ENCODE measurements around the gene ADIPOR1.
A peak's percentile ranks its signal among the peaks of the same experiment; 100 is the strongest.
"Not testable (repeated sequence)": the region's sequence is repeated elsewhere in the genome, so short reads cannot be mapped to it uniquely, and the experiment has no call there.

The ADIPOR1 gene

GRCh38 chr1:202957733-202958543, at the start of gene ADIPOR1:
Gene ADIPOR1 (minus strand): TSS chr1:202958312. CDS start chr1:202951070, 7,242 bp downstream.
- DNase-seq = peak; percentile 74

- peak; percentile 96 for DNase-seq
Measured at GRCh38 chr1:203006948-203007871, 49.1 kb upstream of the ADIPOR1 start, which contains the start of gene TMEM183A. Gene TMEM183A (plus strand): TSS chr1:203007374. CDS start chr1:203007466, 92 bp downstream.

- DNase-seq = peak; percentile 87
Measured at GRCh38 chr1:203005395-203006142, 47.5 kb upstream of the ADIPOR1 start.

- no peak for DNase-seq
Measured at GRCh38 chr1:203002951-203003350, 44.8 kb upstream of the ADIPOR1 start.

GRCh38 chr1:203001986-203002385, 43.9 kb upstream of the ADIPOR1 start:
- no peak for DNase-seq

- DNase-seq = no peak
Measured at GRCh38 chr1:203000217-203000944, 42.3 kb upstream of the ADIPOR1 start.

- DNase-seq = peak; percentile 65
Measured at GRCh38 chr1:202998836-202999750, 41.0 kb upstream of the ADIPOR1 start.

- DNase-seq = no peak
Measured at GRCh38 chr1:202994756-202995155, 36.6 kb upstream of the ADIPOR1 start.

- no peak for DNase-seq
Measured at GRCh38 chr1:202991112-202991511, 33.0 kb upstream of the ADIPOR1 start.

GRCh38 chr1:202989879-202990278, 31.8 kb upstream of the ADIPOR1 start:
- DNase-seq = peak; percentile 11

GRCh38 chr1:202987922-202988583, 29.9 kb upstream of the ADIPOR1 start:
- DNase-seq = no peak

GRCh38 chr1:202987255-202987654, 29.1 kb upstream of the ADIPOR1 start:
- no peak for DNase-seq

- DNase-seq = not testable (repeated sequence)
Measured at GRCh38 chr1:202986120-202986519, 28.0 kb upstream of the ADIPOR1 start.

GRCh38 chr1:202982715-202983430, 24.8 kb upstream of the ADIPOR1 start:
- peak; percentile 37 for DNase-seq

GRCh38 chr1:202981939-202982338, 23.8 kb upstream of the ADIPOR1 start:
- DNase-seq = no peak

GRCh38 chr1:202979459-202979858, 21.3 kb upstream of the ADIPOR1 start:
- DNase-seq = no peak

GRCh38 chr1:202976633-202977032, 18.5 kb upstream of the ADIPOR1 start:
- DNase-seq = peak; percentile 68

GRCh38 chr1:202974856-202975255, 16.7 kb upstream of the ADIPOR1 start:
- DNase-seq = no peak

GRCh38 chr1:202972046-202972445, 13.9 kb upstream of the ADIPOR1 start:
- DNase-seq = no peak

- peak; percentile 99 for DNase-seq
Measured at GRCh38 chr1:202968895-202969295, 10.8 kb upstream of the ADIPOR1 start.

Data from MV-4-11 (cell line).